HG02571 (cell line): ENCODE data around the gene LYSMD1.

Source experiments
- ATAC-seq: cut with Tn5 transposase; IDR thresholded peaks from one replicate; pipeline ENCODE4 v1.9.1; 2021; ENCODE audit warnings: mild to moderate bottlenecking, moderate library complexity; ENCODE audit not compliant: unreplicated experiment

The LYSMD1 gene

GRCh38 chr1:151175863-151176262, 10.2 kb upstream of the LYSMD1 start, which contains the start of gene TMOD4:
TMOD4 (minus strand) TSS chr1:151175981; CDS start chr1:151174875, 1,106 bp downstream.
- ATAC-seq = no peak

GRCh38 chr1:151175041-151175741, 9.5 kb upstream of the LYSMD1 start:
- no peak for ATAC-seq

GRCh38 chr1:151171190-151171589, 5.5 kb upstream of the LYSMD1 start:
- ATAC-seq = no peak

GRCh38 chr1:151167116-151167515, 1.4 kb upstream of the LYSMD1 start:
- no peak for ATAC-seq

- no peak for ATAC-seq
Observed at GRCh38 chr1:151166505-151166956, 829 bp upstream of the LYSMD1 start.

- ATAC-seq = peak; percentile 21
Observed at GRCh38 chr1:151165281-151165737, 393 bp downstream of the LYSMD1 start.

GRCh38 chr1:151164732-151165280, 896 bp downstream of the LYSMD1 start:
- no peak for ATAC-seq

GRCh38 chr1:151159373-151159772, 6.3 kb downstream of the LYSMD1 start:
- no peak for ATAC-seq

GRCh38 chr1:151158751-151159251, 6.9 kb downstream of the LYSMD1 start:
- ATAC-seq = no peak

GRCh38 chr1:151158326-151158725, 7.4 kb downstream of the LYSMD1 start:
- ATAC-seq = no peak

- no peak for ATAC-seq
Observed at GRCh38 chr1:151157067-151157531, 8.6 kb downstream of the LYSMD1 start.

- ATAC-seq = peak; percentile 64
Observed at GRCh38 chr1:151156515-151156819, 9.2 kb downstream of the LYSMD1 start, which contains the start of gene TNFAIP8L2. TNFAIP8L2 (plus strand) TSS chr1:151156649; CDS start chr1:151158698, 2,049 bp downstream.

- ATAC-seq = no peak
Observed at GRCh38 chr1:151147665-151148064, 18.0 kb downstream of the LYSMD1 start.

- no peak for ATAC-seq
Observed at GRCh38 chr1:151147132-151147503, 18.6 kb downstream of the LYSMD1 start.

- ATAC-seq = peak; percentile 97
Observed at GRCh38 chr1:151146412-151147131, 19.1 kb downstream of the LYSMD1 start, which contains the start of gene SEMA6C. SEMA6C (minus strand) TSS chr1:151146631; CDS start chr1:151142621, 4,010 bp downstream.

GRCh38 chr1:151146072-151146411, 19.7 kb downstream of the LYSMD1 start:
- no peak for ATAC-seq

- ATAC-seq = no peak
Observed at GRCh38 chr1:151145304-151146071, 20.2 kb downstream of the LYSMD1 start.

- ATAC-seq = no peak
Observed at GRCh38 chr1:151144474-151145303, 21.0 kb downstream of the LYSMD1 start.

GRCh38 chr1:151143986-151144385, 21.7 kb downstream of the LYSMD1 start:
- ATAC-seq = no peak

GRCh38 chr1:151143057-151143435, 22.7 kb downstream of the LYSMD1 start:
- ATAC-seq = no peak
